Gastroesophageal sphincter (tissue), 3 donors: ENCODE measurements around the gene ANKRD45.
"Not testable (repeated sequence)": the region's sequence is repeated elsewhere in the genome, so short reads cannot be mapped to it uniquely, and the experiment has no call there.

Experiments used
- POLR2A ChIP-seq, 2 donors: fragments of 450-650 bp; IDR thresholded peaks; one replicate each; pipeline ENCODE4 v1.6.1; 2017; ENCODE audit warnings: antibody characterized with exemption in 2 of 2, mild to moderate bottlenecking in 2 of 2, moderate library complexity in 1 of 2
- TF ChIP-seq, protein P1 (sequence below), 4 experiments: fragments of 200-600 bp in 2 of 4; fragments of 450-650 bp in 2 of 4; sonication (generic) in 1 of 4; IDR thresholded peaks; one replicate each; pipeline ENCODE4 v1.5.1; 2017 to 2019; ENCODE audit warnings: antibody characterized with exemption in 4 of 4, mild to moderate bottlenecking in 2 of 4, moderate library complexity in 2 of 4

DNA sequence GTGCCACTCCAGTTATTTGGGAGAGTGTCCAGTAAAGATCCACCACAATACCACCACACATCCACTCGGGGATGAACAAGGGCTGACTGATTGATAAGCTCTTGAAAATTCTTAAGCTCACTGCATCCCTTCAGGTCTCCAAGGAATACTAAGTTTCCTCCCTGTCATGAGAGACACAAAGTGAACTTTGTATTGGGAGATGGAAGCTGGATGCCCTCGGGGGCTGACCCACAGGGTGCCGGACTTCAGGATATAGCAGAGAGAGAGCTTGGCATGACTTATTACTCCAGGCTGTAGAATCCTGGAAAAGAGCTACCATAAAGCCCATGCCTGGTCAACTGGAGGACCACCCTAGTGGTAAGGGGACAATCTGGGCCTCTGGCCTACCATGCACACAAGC, 15.5 kb upstream of the ANKRD45 start:
- not testable (repeated sequence) for TF ChIP-seq POLR2A (IDR thresholded peaks at IDR 0.05)
- TF ChIP-seq, protein P1, sequence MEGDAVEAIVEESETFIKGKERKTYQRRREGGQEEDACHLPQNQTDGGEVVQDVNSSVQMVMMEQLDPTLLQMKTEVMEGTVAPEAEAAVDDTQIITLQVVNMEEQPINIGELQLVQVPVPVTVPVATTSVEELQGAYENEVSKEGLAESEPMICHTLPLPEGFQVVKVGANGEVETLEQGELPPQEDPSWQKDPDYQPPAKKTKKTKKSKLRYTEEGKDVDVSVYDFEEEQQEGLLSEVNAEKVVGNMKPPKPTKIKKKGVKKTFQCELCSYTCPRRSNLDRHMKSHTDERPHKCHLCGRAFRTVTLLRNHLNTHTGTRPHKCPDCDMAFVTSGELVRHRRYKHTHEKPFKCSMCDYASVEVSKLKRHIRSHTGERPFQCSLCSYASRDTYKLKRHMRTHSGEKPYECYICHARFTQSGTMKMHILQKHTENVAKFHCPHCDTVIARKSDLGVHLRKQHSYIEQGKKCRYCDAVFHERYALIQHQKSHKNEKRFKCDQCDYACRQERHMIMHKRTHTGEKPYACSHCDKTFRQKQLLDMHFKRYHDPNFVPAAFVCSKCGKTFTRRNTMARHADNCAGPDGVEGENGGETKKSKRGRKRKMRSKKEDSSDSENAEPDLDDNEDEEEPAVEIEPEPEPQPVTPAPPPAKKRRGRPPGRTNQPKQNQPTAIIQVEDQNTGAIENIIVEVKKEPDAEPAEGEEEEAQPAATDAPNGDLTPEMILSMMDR (IDR thresholded peaks at IDR 0.05): not testable (repeated sequence)
